ENCODE results near the gene PIGU.
"Not testable (repeated sequence)": the region's sequence is repeated elsewhere in the genome, so short reads cannot be mapped to it uniquely, and the experiment has no call there.

The PIGU gene

DNA sequence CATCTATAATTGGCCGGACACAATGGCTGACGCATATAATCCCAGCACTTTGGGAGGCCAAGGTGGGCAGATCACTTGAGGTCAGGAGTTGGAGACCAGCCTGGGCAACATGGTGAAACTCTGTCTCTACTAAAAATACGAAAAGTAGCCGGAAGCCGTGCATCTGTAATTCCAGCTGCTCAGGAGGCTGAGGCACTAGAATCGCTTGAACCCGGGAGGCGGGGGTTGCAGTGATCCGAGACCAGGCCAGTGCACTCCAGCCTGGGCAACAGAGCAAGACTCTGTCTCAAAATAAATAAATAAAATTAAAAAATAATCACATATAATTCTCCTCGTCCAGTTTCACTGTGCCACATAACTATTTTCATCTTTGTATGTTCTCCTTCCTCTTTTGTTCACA, 157.1 kb downstream of the PIGU start:
- H3K9me3 Mint-ChIP-seq, H3K4me3 Mint-ChIP-seq, H3K27me3 Mint-ChIP-seq, H3K27ac Mint-ChIP-seq: not testable (repeated sequence)
- intact Hi-C loops (cut with micrococcal nuclease), result loop anchor here (5.0 to 10.0 kb wide), 2 partner anchors 208 to 325 kb away; no protein-coding TSS in a partner anchor
- H3K36me3 Mint-ChIP-seq (ENCODE audit: low read depth), result peaks cover 72% of the 10 kb centered on the region
- H3K4me1 Mint-ChIP-seq (ENCODE audit: low read depth), result peaks cover 47% of the 10 kb centered on the region

DNA sequence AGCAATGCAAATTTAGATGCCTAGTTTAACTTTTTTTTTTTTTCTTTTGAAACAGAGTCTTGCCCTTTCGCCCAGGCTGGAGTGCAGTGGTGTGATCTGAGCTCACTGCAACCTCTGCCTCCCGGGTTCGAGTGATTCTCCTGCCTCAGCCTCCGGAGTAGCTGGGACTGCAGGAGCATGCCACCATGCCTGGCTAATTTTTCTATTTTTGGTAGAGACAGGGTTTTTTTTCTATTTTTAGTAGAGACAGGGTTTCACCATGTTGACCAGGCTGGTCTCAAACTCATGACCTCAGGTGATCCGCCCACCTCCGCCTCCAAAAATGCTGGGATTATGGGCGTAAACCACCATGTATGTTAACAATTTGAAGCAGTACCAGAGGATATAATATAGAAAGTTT, 158.0 kb downstream of the PIGU start:
- Mint-ChIP-seq H3K36me3 (ENCODE audit: low read depth) (peaks cover 68% of the 10 kb centered on the region), H3K27ac (peak overlapping the region; percentile 39), H3K4me1 (ENCODE audit: low read depth) (peaks cover 56% of the 10 kb centered on the region)
- not testable (repeated sequence) for H3K27me3 Mint-ChIP-seq, H3K4me3 Mint-ChIP-seq, H3K9me3 Mint-ChIP-seq
- intact Hi-C loops (cut with micrococcal nuclease), result loop anchor here (5.0 kb wide), 1 partner anchor 207 kb away; no protein-coding TSS in a partner anchor

DNA sequence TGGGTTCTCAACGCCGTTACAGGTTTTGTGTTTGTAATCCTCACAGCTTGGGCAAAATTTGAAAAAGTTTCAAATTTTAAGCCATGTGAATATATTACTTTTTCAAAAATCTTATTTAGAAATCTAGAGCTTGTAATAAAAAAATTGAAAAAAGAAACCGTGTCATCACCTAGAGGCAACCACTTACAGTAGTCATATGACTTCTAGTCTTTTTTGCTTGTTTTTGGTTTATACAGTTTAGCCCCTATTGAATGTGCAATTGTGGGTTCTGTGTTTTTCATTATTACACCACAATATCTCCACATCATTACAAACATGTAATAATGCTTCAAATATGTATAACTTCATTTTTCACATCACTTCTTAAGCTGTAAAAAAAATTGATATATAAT, 159.8 kb downstream of the PIGU start:
- intact Hi-C loops (cut with micrococcal nuclease), result loop anchor here (5.0 kb wide), 1 partner anchor 205 kb away; no protein-coding TSS in a partner anchor
- Mint-ChIP-seq H3K27ac (peak overlapping the region; percentile 94), H3K9me3 (no peaks in the 10 kb centered on the region), H3K27me3 (no peaks in the 10 kb centered on the region), H3K36me3 (ENCODE audit: low read depth) (peaks cover 59% of the 10 kb centered on the region), H3K4me1 (ENCODE audit: low read depth) (peaks cover 45% of the 10 kb centered on the region), H3K4me3 (peak overlapping the region; percentile 92)

DNA sequence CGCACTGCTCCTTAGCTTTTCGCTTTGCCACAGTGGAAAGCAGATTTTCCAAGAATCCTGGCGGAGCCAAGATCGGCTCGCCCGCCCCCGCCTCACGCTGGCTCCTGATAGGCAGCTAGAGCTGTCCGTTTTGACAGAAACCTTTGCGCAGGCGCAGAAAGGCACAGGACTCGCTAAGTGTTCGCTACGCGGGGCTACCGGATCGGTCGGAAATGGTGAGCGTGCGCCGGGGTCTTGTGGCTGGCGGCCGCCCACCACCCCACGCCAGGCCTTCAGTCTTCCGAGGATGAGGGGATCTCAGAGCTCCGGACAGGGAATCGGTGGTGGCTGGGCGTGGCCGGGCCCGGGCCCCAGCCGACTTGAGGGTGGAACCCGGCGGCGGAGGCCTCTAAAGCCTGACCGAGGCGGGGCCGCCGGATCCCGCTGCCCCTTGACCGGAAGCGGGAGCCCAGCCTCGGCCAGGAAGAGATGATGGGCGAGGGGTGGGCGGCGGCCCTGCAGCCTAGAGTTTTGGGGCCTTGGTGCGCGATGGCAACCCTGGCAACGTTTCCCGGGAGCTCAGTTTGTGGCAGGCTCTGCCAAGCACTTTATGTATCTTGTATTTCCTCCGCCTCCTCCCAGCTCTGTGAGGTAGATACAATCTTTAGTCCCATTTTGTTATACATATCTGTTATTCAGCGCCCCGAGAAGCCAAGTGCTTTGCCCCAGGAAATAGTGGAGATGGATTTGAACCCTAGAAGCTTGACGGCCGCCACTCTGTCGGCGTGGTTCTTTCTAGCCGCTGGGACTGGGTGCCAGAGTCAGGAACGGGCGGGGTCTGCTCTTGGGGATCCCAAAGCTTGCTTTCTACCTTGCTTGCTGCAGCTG, 160.4 kb downstream of the PIGU start, which contains the start of gene DYNLRB1:
Gene DYNLRB1, plus strand, starts transcription at position 176 of the 867 bp plus-strand sequence. Its CDS starts 37 bp downstream, at position 213.
- Mint-ChIP-seq H3K27ac (peak within 1 kb of the TSS; percentile 94), H3K9me3 (no peaks in the 10 kb centered on the region), H3K4me1 (ENCODE audit: low read depth) (peaks cover 39% of the 10 kb centered on the region), H3K4me3 (peak within 1 kb of the TSS; percentile 92), H3K27me3 (no peaks in the 10 kb centered on the region), H3K36me3 (ENCODE audit: low read depth) (peaks cover 58% of the 10 kb centered on the region)
- intact Hi-C loops (cut with micrococcal nuclease), result loop anchor here (5.0 kb wide), 1 partner anchor 204 kb away; no protein-coding TSS in a partner anchor

DNA sequence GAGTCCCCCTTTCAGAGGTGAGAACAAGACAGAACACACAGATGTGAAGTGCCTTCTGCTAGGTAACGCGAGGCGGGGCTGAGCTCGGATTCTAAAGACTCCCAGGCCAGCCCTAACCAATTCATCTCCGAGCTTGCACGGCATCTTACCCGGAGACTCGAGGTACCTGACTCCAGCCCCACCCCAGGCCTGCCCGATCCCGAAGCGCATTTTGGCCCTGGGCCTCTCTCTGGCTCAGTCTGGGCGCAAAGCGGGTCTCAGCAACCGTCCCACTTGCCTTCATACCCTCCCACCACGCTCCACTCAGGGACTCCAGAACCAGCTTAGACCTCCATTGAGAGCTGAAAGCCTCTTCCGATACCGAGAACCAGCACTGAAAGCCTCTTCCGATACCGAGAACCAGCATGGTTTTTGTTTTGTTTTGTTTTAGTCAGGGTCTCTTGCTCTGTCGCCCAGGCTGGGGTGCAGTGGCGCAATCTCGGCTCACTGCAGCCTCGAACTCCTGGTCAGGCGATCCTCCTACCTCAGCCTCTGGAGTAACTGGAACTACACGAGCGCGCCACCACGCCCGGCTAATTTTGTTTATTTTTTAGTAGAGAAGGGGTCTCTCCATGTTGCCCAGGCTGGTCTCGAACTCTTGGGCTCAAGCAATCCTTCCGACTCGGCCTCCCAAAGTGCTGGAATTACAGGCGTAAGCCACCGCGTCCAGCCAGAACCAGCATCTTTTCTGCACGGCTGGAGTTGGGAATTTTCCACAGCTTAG, 161.2 kb downstream of the PIGU start:
- peaks cover 38% of the 10 kb centered on the region for H3K4me1 Mint-ChIP-seq (ENCODE audit: low read depth)
- H3K27ac Mint-ChIP-seq, result peak overlapping the region; percentile 94
- H3K9me3 Mint-ChIP-seq, result no peaks in the 10 kb centered on the region
- H3K4me3 Mint-ChIP-seq, result peak overlapping the region; percentile 92
- no peaks in the 10 kb centered on the region for H3K27me3 Mint-ChIP-seq
- intact Hi-C loops (cut with micrococcal nuclease), result loop anchor here (5.0 kb wide), 1 partner anchor 203 kb away; no protein-coding TSS in a partner anchor
- peaks cover 65% of the 10 kb centered on the region for H3K36me3 Mint-ChIP-seq (ENCODE audit: low read depth)

DNA sequence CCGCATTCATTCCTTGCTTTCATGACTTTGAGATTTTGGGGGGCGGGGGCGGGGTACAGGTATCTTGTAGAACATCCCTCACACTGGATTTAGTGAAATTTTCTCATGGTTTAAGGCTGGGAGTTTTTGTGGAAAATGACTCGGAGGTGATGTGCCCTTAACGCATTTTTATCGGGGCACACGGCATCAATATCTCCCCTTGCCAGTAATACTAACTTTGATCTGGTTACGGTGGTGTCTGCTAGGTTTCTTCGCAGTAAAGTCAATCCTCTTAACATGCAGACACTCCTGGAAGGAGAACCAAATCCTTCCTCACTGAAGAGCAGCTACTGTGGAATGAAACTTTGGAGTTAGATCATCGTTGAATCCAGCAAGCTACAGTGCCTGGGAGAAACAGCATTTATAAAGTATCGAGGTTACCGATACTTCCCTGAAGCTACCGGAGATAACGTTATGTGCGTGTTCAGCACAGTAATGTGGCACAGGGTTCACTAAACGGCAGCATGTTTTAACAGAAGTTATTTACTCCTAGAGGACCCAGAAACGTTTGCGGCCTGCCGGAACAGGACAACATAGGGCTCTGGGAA, 161.9 kb downstream of the PIGU start:
- peaks cover 38% of the 10 kb centered on the region for H3K4me1 Mint-ChIP-seq (ENCODE audit: low read depth)
- peak overlapping the region; percentile 92 for H3K4me3 Mint-ChIP-seq
- intact Hi-C loops (cut with micrococcal nuclease), result loop anchor here (5.0 kb wide), 1 partner anchor 203 kb away; no protein-coding TSS in a partner anchor
- H3K9me3 Mint-ChIP-seq, result no peaks in the 10 kb centered on the region
- no peaks in the 10 kb centered on the region for H3K27me3 Mint-ChIP-seq
- peak overlapping the region; percentile 94 for H3K27ac Mint-ChIP-seq
- H3K36me3 Mint-ChIP-seq (ENCODE audit: low read depth), result peaks cover 67% of the 10 kb centered on the region

DNA sequence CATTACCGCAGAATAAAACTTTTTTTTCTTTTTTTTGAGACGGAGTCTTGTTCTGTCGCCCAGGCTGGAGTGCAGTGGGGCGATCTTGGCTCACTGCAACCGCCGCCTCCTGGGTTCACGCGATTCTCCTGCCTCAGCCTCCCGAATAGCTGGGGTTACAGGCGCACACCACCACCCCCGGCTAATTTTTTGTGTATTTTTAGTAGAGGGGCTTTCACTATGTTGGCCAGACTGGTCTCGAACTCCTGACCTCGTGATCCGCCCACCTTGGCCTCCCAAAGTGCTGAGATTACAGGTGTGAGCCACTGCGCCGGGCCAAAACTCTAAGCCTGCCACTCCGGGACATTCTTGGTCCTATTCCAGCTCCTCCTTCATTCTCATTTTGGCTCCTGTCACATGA, 162.9 kb downstream of the PIGU start:
- not testable (repeated sequence) for H3K27me3 Mint-ChIP-seq

DNA sequence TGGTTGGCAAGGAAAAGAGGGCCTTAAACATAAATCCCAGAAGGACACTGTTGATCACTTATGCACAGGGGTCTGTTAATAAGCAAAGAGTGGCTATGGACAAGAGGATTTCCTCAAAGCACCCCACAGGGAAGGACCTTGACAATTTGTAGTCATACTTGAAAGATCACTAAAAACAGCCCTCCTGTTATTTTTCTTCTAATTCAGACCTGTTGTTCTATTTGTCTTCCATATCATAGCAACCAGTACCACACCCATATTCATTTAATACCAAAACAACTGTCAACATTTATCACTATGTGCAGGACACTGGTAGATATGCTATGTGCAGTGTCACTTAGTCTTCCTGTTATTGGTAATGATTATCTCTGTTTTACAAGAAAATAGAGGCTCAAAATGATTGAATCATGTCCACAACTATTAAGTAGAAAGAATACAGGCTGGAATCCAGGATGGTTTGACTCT, 163.9 kb downstream of the PIGU start:
- Mint-ChIP-seq H3K4me3 (no peak overlapping the region), H3K27ac (no peak overlapping the region), H3K4me1 (ENCODE audit: low read depth) (peaks cover 31% of the 10 kb centered on the region), H3K36me3 (ENCODE audit: low read depth) (peaks cover 62% of the 10 kb centered on the region), H3K27me3 (no peaks in the 10 kb centered on the region), H3K9me3 (no peaks in the 10 kb centered on the region)
- intact Hi-C loops (cut with micrococcal nuclease), result no loop called here

More for the DNA sequence above, 162.9 kb downstream of the PIGU start:
- intact Hi-C loops (cut with micrococcal nuclease); H3K9me3 Mint-ChIP-seq; H3K4me3 Mint-ChIP-seq: not testable (repeated sequence)
- H3K36me3 Mint-ChIP-seq (ENCODE audit: low read depth), result peaks cover 62% of the 10 kb centered on the region
- peak overlapping the region; percentile 42 for H3K27ac Mint-ChIP-seq
- H3K4me1 Mint-ChIP-seq (ENCODE audit: low read depth), result peaks cover 38% of the 10 kb centered on the region

DNA sequence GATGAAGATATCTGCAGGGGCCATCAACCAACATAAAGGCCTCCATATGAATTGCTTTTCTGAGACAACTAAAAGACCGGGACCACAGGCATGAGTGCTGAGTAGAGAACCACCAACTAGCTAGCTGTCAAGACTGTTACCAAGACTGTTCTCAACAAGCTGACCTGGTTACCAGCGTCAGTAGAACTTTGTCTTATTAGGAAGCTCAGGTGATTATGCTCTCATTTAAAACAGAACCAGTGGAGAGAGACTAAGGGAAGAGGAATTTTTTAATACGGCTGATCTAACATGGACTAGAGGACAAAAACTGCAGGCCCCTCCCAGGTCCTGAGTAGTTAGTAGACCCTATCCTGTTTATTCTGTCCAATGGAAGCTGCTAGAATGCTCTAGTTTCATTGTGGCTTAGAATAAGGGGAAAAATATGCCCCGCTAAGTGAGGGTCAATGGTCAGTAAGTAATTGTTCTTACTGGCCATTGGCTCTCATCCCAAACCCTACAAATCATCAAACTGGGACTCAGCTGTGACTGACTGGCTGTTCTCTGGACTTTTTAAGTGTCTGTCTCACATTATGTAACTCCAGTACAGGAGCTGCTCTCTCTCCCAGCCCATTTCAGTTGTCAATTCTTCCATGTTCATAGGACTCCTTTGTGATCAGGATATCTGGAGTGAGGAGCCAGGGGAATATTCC, 164.5 kb downstream of the PIGU start:
- no peaks in the 10 kb centered on the region for H3K9me3 Mint-ChIP-seq
- H3K27ac Mint-ChIP-seq, result no peak overlapping the region
- peaks cover 64% of the 10 kb centered on the region for H3K36me3 Mint-ChIP-seq (ENCODE audit: low read depth)
- intact Hi-C loops (cut with micrococcal nuclease), result no loop called here
- no peak overlapping the region for H3K4me3 Mint-ChIP-seq
- no peaks in the 10 kb centered on the region for H3K27me3 Mint-ChIP-seq
- peaks cover 27% of the 10 kb centered on the region for H3K4me1 Mint-ChIP-seq (ENCODE audit: low read depth)

DNA sequence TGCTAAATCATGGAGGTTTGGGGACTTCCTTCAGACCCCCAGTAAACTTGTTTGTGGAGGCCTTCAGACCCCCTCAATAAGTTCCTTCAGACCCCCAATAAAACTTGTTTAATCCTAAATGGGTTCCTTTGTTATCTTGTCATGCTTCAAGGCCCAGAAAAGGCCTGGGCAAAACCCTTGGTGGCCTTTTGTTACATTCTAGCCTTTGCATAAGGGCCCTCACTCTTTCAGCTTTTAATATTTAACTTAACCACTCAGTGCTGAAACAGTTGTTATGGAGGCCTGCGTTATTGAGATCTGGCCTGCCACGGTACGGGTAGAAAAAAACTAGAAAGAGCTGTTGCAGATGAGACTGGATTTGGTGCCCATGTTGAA, 165.0 kb downstream of the PIGU start:
- Mint-ChIP-seq H3K27me3 (no peaks in the 10 kb centered on the region), H3K4me3 (no peak overlapping the region), H3K4me1 (ENCODE audit: low read depth) (peaks cover 27% of the 10 kb centered on the region), H3K36me3 (ENCODE audit: low read depth) (peaks cover 68% of the 10 kb centered on the region), H3K9me3 (no peaks in the 10 kb centered on the region), H3K27ac (no peak overlapping the region)
- intact Hi-C loops (cut with micrococcal nuclease), result no loop called here

DNA sequence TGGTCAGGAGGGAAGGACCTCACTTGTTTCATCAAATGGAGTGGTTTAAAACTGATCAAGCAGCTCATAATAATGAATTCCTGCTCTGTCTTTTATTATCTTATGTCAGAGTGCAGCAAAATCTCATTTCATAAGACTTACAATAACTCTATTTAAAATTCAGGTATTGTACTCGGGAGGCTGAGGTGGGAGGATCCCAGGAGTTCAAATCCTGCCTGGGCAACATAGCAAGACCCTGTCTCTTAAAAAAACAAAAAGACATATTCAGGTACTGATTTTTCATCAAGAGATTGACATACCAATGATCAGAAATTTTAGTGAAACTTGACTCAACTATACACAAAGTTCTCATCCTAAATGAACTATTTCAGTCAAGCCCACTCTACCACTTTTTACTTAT, 166.3 kb downstream of the PIGU start:
- intact Hi-C loops (cut with micrococcal nuclease), result no loop called here
- no peaks in the 10 kb centered on the region for H3K27me3 Mint-ChIP-seq
- H3K4me3 Mint-ChIP-seq, result no peak overlapping the region
- H3K36me3 Mint-ChIP-seq (ENCODE audit: low read depth), result peaks cover 69% of the 10 kb centered on the region
- no peak overlapping the region for H3K27ac Mint-ChIP-seq
- H3K4me1 Mint-ChIP-seq (ENCODE audit: low read depth), result peaks cover 21% of the 10 kb centered on the region
- H3K9me3 Mint-ChIP-seq, result no peaks in the 10 kb centered on the region
